DMS114 treated with DMSO at 0.1 percent for 48 hours (cell line): ENCODE data around the gene CRISP2.
"Not testable (repeated sequence)": the region's sequence is repeated elsewhere in the genome, so short reads cannot be mapped to it uniquely, and the experiment has no call there.

Experiments used
- DNase-seq: peaks from one replicate; lab custom pipeline; 2025; ENCODE audit not compliant: unreplicated experiment; lab: John Stamatoyannopoulos, UW

CRISP2 gene, protein sequence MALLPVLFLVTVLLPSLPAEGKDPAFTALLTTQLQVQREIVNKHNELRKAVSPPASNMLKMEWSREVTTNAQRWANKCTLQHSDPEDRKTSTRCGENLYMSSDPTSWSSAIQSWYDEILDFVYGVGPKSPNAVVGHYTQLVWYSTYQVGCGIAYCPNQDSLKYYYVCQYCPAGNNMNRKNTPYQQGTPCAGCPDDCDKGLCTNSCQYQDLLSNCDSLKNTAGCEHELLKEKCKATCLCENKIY

DNA sequence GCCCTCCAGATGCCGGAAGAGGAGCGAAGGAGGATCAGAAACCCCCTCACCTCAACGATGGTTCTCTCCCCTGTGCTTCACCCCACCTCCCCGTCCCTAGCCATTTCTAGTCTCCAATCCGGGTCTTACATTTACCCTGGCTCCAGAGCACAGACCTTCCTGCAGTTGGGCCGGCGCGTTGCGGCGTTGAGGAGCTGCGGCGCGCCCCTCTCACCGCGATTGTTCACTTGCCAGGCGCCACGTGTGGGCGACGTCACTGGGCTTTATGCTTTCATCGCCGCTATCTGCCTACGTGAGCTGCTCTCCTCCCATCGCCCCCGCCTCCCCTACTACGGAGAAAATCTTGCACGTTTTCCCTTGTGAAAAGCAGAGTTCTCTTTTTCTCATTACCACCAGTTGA is at the start of gene CRISP2:
TSS of gene CRISP2 (minus strand) at position 198 of the 400 bp plus-strand sequence. CDS start 4,347 bp downstream, outside the sequence.
- DNase-seq: no peak

DNA sequence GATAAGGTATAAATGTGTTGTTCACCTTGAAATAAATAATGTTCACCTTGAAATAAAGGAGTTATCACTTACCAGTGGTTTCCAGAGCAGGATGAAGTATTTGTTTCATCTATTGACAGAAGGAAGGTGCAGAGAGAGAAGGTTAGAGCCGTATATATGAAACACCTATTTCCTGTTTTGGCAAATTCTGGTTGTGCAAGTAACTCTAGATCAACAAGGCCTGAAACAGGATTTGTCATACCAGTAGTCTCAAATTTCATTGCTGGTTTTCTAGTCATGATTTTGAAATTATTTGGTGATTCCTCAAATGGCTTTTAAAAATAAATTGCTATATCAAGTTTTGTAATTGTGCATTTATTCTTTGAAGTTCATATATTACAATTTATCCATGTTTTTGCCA is 30.9 kb upstream of the CRISP2 start, which contains the start of gene CRISP3:
TSS of gene CRISP3 (minus strand) at position 130 of the 400 bp plus-strand sequence. CDS start at position 109, 21 bp downstream.
- DNase-seq: no peak

DNA sequence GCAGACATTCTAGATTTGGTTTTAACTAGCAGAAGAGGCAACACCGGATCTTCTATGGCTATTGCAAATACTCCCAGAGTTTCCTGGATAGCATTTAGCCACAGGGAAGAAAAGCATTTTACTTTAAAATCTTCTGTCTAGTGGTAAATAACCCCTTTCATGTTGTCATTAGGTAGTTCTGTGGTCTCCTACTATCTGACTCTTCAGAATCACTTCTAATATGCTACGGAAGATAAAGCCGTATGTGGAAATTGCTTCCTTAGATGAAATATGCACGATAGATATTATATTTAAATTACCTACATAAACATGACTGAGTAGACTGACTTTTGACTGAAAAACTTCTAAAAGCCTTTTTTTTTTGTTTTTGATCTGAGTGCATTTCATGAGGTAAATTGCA is 30.1 kb upstream of the CRISP2 start:
- no peak for DNase-seq

DNA sequence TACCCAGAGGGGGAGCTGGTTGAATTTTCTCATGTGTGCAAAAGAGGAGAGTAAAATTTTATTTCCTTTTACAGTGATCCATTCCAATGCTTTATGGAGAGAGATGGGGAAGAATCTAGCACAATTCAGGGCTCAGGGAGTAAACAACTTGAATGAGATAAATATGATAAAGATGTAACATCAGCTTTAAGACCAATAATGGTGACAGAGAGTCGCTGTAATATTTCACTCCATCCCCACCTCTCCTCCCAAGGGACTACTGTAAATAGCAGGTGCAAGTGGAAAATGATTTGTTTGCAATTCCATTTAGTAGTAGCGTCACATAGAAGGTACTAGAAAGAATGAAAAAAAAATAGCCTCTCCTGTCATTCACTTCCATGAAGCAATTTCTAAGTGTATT is 26.1 kb upstream of the CRISP2 start:
- no peak for DNase-seq

DNA sequence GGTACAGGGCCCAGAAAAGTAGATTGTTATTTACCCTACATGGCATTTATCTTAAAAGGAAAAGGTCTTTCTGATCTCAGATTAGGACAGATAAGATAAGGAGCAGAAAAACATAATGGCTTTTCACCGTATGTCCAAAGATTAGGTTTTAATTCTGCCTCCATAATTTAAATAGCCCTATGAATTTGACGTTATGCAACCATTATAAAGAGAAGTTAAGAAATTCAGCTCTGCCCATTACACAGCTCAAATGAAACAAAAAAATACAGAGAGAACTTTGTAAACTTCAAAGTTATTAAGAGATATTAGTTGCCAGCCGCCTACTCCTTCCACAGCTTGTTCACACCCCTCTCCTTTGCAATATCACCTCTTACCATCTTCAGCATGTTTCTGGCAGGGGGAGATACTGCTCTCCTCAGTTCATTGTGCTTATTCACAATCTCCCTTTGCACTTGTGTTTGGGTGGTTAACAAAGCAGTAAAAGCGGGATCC is 22.7 kb upstream of the CRISP2 start:
- DNase-seq: no peak

DNA sequence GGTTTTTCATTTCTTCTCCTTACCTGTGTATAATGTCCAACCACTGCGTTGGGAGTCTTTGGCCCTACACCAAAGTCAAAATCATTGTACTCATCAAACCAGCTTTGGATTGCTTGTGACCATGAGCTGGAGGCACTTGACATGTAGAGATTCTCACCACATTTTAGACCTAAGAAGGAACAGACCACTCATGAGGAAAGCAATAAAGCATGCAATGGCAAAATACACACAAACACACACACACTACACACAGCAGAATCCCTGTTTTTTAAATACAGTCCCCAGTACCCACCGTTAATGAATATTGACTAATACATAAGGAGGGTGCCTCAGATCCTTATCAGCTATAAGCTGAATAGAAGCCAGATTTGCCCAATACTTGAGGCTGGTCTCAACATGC is 20.3 kb upstream of the CRISP2 start:
- DNase-seq: no peak

DNA sequence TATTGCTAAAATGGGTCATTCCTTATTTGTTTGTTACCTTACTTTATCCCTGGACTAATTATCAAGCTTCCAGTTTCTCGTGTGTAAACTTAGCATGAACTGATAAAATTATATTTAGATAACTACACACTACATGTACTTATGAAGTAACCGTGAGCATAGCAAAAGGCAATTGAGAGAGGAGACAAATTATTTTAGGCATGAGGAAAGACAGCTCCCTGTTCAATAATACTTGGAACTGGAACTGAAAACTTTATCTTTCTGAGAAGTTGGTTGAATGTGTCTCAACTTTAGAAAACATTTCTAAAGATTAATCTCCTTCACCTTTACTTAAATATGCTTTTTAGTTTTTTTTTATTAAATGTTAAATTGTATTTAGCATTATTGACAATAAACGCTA is 19.4 kb upstream of the CRISP2 start:
- DNase-seq: no peak

DNA sequence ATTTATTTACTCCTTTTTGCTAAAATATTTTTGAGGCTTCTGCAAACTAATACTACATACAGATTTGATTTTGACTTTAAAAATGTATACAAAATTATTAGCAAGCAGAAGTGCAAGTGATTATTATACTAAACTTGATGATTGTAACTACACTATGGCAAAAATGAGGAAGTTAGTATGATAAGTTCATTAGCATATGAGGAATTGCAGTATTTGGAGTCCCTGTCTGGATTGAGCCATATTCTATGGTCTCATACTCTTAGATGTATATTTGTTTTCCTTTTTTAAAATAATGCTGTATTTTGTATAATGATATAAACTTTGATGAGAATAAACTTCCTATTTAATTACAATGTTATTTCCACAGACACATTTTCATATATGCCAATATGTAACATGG is 16.9 kb upstream of the CRISP2 start:
- no peak for DNase-seq

DNA sequence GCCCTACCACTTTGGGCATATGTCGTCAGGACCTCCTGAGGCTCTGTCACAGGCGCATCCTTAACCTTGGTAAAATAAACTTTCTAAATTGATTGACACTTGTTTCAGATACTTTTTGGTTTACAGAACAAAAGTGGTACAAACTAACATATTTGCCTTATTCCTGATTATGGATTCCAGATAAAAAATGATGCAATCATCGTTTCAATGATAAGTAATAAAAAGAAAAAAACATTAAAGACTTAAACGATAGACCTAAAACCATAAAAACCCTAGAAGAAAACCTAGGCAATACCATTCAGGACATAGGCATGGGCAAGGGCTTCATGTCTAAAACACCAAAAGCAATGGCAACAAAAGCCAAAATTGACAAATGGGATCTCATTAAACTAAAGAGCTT is 10.6 kb upstream of the CRISP2 start:
- not testable (repeated sequence) for DNase-seq

DNA sequence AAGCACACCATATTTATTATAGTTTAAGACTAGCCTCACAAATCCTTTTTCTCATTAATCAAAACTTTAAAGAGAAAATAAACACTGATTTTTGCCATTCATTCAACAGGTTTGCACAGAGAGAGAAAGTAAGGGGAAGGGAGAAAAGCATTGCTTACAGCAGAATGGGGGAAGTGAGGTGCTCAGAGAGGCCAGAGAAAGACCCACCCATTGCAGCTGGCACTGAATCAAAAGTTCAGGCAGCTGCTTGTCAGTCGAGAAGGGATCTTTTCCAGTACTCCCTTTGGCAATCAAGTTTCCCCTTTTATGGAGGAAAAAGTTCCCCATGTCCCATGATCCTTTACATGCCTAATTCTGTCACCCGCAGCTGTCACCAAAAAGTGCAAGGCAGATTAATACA is 8.0 kb upstream of the CRISP2 start:
- DNase-seq: no peak

DNA sequence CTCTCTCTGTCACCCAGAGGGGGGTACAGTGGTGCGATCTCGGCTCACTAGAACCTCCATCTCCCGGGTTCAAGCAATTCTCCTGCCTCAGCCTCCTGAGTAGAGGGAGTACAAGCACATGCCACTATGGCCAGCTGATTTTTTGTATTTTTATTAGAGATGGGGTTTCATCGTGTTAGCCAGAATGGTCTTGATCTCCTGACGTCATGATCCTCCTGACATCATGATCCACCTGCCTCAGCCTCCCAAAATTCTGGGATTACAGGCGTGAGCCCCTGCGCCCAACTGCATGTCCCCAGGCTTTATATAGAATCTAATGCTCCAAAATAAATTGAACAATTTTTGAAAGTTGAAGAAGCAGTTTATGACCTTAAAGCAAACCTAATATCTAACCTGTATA is 7.0 kb upstream of the CRISP2 start:
- DNase-seq: no peak

DNA sequence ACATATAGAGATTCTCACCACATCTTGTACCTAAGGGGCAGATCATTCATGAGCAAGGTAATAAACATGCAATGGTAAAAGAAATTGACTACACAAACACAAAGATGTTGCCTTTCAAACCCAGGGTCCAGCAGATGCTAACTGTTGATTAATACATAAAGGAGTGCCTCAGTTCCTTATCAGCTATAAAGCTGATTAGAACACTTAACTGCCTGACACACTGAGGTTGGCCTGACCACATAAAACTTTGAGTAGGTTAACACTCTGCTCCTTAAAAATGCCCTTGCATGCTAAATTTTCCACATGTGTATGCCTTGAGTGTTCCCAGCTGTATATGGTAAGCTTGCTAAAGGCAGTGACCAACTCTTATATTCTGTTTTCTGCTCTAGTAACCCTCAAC is 14.9 kb downstream of the CRISP2 start:
- no peak for DNase-seq

DNA sequence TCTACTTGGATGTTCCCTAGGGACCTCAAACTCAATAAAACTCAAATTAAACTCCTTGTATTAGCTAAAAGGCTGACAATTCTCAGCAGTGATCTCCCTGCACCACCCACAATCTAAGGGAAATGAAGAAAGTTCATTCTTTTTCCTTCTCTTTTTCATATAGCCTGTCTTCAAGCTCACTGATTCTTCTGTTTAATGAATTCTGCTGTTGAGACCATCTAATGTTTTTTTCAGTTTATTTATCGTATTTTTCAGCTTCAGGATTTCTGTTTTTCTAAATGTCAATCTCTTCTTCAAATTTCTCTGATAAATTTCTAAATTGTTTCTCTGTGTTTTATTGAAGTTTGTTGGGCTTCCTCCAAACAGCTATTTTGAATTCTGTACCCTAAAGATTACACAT is 19.8 kb downstream of the CRISP2 start:
- DNase-seq: no peak

DNA sequence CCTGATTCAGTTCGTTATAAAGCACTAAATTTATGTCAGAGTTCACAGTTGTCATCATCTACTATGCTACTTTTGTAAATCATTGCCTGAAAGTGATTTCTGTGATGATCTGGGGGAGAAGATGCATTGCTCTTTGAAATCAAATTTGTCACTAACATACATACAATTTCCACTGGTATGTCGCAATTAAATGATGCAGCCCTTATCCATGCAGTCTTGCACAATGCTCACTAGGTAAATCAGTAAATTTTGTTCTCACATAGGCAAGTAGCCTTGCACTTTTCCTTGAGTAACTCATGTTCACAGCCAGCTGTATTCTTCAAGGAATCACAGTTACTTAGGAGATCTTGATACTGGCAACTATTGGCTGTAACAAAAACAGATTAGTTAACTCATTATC is 20.8 kb downstream of the CRISP2 start:
- no peak for DNase-seq

DNA sequence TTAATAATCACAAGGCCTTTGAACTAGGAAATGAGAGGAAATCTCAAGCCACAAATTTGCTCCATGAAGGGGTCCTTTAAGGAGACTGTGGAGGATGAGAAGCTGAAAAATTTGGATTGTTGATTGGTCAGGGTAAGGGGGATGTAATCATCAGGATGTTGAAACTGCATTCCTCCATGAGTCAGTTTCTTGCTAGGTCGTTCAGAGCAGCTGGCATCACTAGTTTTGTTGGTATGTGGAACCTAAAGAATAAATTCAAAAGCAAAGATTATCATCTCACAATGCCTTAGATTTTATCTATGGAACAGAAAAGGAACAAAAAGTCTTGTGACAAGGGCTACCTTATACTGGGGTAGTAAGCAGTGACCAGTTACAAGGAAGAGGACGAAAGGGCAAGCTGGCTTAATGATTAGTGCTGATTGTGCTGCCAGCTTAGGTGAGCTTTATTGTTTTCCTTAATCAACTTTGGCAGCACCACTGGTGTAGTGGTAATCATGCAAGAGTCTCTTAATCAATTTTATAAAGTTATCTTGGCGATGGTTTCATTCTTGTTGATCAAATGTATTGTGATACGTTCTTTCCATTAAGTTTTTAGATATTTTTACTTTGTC is 36.6 kb downstream of the CRISP2 start:
- no peak for DNase-seq

DNA sequence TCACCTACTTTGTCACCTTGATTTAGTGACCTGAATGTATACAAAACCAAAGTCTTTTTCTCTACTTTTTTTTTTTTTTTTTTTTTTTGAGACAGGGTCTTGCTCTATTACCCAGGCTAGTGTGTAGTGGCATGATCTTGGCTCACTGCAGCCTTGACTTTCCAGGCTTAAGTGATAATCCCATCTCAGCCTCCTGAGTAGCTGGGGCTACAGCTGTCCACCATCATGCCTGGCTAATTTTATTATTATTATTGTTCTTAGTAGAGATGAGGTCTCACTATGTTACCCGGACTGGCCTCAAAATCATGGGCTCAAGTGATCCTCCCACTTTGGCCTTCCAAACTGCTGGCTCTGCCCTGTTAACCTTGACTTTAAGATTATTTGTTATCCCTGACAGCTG is 37.5 kb downstream of the CRISP2 start:
- no peak for DNase-seq

DNA sequence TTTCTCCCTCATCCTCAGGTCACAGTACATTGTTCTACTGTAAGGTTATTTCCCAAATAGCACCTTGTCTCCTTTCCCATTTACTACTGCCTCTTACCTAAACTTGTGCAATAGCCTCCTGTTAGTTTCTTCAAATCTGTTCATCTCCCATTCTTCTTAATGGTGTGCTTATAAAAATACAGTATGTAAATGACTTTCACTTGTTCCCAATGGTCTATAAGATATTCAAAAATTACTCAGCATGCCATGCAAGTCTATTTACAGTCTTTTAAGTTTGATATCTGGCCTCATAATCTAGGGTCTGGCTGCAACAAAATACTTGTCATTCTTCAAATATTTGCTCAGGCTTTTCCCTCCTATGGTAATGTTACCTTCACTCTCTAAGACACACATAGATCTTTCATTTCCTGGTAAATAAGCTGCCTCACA is 45.2 kb downstream of the CRISP2 start:
- DNase-seq: no peak

DNA sequence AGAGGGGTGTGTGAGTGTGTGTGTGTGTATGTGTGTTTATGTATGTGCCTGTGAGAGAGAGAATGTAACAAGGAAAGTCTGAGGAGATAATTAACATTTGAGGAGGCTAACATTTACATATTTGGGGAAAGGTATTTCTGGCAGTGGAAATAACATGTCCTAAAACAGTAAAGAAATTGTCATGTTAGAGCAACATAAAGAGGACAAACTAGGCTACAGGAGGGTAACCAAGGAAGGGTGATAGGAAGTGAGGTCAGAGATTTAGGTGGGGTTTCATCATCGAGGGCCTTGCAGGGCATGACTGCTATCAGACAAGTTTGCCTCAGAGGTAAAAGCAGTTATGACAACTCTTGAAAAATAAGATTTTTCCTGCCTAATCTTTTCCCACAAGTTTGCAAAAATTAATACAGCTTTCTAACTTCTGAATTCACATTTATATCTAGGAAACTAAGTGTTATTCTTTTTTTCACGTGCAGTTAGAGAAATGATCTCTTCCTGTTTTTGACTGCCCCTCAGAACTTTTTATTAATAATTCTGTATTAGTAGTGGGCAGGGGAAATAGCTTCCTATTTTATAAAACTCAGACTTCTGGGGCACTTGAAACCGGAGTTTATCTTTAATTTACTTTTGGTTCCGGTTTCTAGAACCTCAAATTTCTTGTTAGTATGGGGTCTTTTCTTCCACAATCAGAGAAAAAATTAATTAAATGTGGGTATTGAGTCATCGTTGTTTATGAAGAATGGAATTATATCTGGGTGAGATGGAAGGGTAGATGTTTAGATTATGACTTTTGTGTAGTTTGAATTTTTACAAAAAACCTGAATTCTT is 46.2 kb downstream of the CRISP2 start:
- DNase-seq: no peak

DNA sequence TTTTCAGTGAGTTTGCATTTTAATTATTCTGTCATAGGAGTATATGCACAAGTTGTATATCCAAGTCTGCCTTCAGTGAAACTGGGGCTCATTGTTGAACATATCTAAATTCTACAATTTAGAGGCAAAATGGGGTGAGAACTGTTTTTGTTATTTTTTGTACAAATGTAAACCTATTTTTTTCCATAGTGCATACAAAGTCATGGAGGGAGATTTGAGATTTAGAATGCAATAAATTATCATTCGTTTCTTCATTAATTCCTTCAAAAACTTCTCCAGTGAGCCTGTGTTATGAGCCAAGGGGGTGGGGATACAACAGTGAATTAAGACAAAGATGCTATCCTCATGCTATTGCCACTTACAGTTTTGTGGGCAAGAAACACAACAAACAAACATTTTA is 46.9 kb downstream of the CRISP2 start:
- DNase-seq: no peak

DNA sequence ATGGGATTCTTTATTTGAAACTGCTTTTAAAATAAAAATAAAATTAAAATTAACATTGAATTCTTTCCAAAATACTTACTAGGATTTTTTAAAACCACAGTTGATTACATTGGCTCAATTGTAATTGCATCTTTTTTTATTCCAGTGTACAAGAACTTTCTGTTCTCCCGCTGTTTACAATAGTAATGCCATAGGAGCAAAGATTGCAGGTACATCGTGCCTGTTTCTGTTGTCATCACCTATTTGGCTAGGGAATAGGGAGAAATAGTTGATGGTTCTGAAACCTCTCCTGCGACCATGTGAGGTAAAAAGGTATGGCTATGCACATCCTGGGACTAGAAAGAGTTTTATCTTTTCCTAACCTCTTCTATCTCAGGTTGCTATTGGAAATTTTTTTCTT is 48.5 kb downstream of the CRISP2 start:
- no peak for DNase-seq

DNA sequence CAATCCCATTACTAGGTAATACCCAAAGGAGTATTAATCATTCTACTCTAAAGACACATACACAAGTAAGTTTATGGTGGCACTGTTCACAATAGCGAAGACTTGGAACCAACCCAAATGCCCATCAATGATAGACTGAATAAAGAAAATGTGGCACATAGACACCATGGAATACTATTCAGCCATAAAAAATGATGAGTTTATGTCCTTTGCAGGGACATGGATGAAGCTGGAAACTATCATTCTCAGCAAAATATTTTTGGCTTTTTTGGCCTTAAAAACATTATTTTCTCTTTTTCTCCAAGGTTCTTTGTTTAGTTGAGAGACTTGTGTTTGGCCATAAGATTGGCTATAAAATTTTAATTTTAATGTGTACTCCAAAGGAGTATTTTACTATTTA is 49.3 kb downstream of the CRISP2 start:
- DNase-seq: not testable (repeated sequence)

DNA sequence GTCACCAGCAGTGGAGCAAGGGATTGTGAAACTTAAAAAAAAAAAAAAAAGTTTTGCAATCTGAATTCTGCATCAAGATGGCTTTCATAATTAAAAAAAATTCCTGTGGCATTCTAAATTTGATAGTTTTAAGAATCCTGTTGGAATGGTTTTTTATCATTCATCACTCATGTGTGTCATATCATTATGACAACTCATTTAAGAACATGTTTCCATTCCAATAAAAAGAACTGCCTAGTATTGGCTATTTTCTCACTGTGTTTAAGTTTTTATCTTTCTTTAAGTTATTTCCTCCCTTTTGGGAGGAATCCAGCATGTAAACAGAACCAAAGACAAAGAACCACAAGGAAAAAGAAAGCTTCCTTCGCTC is 50.5 kb downstream of the CRISP2 start:
- no peak for DNase-seq
